Heart left ventricle (tissue), 16 donors: ENCODE data around the gene IGDCC3. TPM values are rescaled to one million over a fixed set of nuclear protein-coding genes. Genes with fewer than 3 reads are reported as not detected.

ENCODE experiments used
- ATAC-seq, 4 donors: fragments of 200-7000 bp; cut with Tn5 transposase; one replicate each; pipeline ENCODE4 v1.9.1; 2020 to 2022; ENCODE audit warnings: moderate library complexity in 4 of 4, mild to moderate bottlenecking in 3 of 4, moderate number of reproducible peaks in 1 of 4
- DNase-seq, 5 donors: peaks; one replicate each; pipeline ENCODE4 v3.0.0-alpha.2; 2020
- H3K27ac ChIP-seq, 12 donors: fragments of 200-600 bp; sonication (generic) in 4 of 12; one replicate each; pipeline versions ENCODE4 v1.5.0 to v1.8.0; 2016 to 2022; ENCODE audit warnings: mild to moderate bottlenecking in 2 of 12
- H3K27me3 ChIP-seq, 9 donors: fragments of 200-600 bp; sonication (generic) in 2 of 9; one replicate each; pipeline versions ENCODE4 v1.5.1 to v1.8.0; 2016 to 2022; ENCODE audit warnings: mild to moderate bottlenecking in 3 of 9
- H3K36me3 ChIP-seq, 9 donors: fragments of 200-600 bp; sonication (generic) in 2 of 9; one replicate each; pipeline versions ENCODE4 v1.5.0 to v1.8.0; 2018 to 2022; ENCODE audit warnings: mild to moderate bottlenecking in 2 of 9
- H3K4me1 ChIP-seq, 12 donors: fragments of 200-600 bp; sonication (generic) in 4 of 12; one replicate each; pipeline versions ENCODE4 v1.5.0 to v1.8.0; 2016 to 2022; ENCODE audit warnings: mild to moderate bottlenecking in 3 of 12
- H3K4me3 ChIP-seq, 12 donors: fragments of 200-600 bp; sonication (generic) in 4 of 12; one replicate each; pipeline versions ENCODE4 v1.5.0 to v1.8.0; 2017 to 2022; ENCODE audit warnings: mild to moderate bottlenecking in 9 of 12, moderate library complexity in 4 of 12
- H3K9me3 ChIP-seq, 12 donors: fragments of 200-600 bp; sonication (generic) in 4 of 12; one replicate each; pipeline versions ENCODE4 v1.5.0 to v1.8.0; 2016 to 2022; ENCODE audit warnings: mild to moderate bottlenecking in 1 of 12
- CTCF ChIP-seq, 12 donors: fragments of 200-600 bp; sonication (generic) in 4 of 12; IDR thresholded peaks; one replicate each; pipeline versions ENCODE4 v1.5.0 to v1.8.0; 2018 to 2022; ENCODE audit warnings: antibody characterized with exemption in 12 of 12, mild to moderate bottlenecking in 5 of 12
- POLR2A ChIP-seq, 2 donors: fragments of 450-650 bp; IDR thresholded peaks; one replicate each; pipeline ENCODE4 v1.6.1; 2017; ENCODE audit warnings: antibody characterized with exemption in 2 of 2, mild to moderate bottlenecking in 2 of 2, moderate library complexity in 2 of 2
- WGBS, 4 donors: extraction: QIAGEN DNeasy Blood & Tissue Kit in 2 of 4; methylation state at CpG; one replicate each; pipeline versions ENCODE4 v1.1.5 to v1.1.7; 2013 to 2018; 5-methylcytosine and 5-hydroxymethylcytosine counted together
- intact Hi-C, 10 donors: fragments of 100-400 bp; cut with DNase I; formaldehyde crosslinking; loops; one replicate each; pipeline versions ENCODE4 v1.11.1 to v1.14.2; 2022
- polyA plus RNA-seq, 2 donors: library from polyadenylated mRNA; stranded (reverse); fragments of 200-250 nt; gene quantifications; one replicate each; pipeline ENCODE4 v1.2.3, GENCODE V29; 2013
- total RNA-seq, 9 donors: library from RNA; depleted of rRNA in 2 of 9; stranded (reverse); fragments of >200 nt in 2 of 9; fragmentation: NEBNext Ultra II Directional in 3 of 9; extraction: Animal tissue kit (Norgen Biotek cat#: 25700) in 3 of 9; gene quantifications; one replicate each; pipeline versions ENCODE4 v1.1.0 to v1.2.4, GENCODE V29; 2016 to 2023
- donor health status: ischemic (EF 13 %, LVEDD 7.1; RV severe dilation, severe dysfunction).
- donor health status: healthy with polysubstance abuse.
- donor health status: DM: no; HTN: yes; CAD: no.
- donor health status: DM: no; HTN: no; CAD: no.
- donor health status: ischemic (EF 25% LVEDD 6.9; RV normal size, moderate dysfunction).
- donor health status: ischemic (EF 25% LVEDD 5.7; RV mildly dilated, moderate dysfunction).
- donor health status: healthy.
- donor health status: DM: yes; HTN: yes; CAD: no.
- donor health status: ischemic (EF 35%, LVEDD 5.7; RV mildly dilated, moderate dysfunction).
- donor health status: nonischemic (EF 11% LVEDD 7.7; RV severe dilation, severe dysfunction).
- donor health status: DM: yes; HTN: yes; CAD: no.
- donor health status: PGD.
- donor health status: ischemic (EF 29% LVEDD 5.4; RV normal size, mild dysfunction).
- donor health status: nonischemic (EF 23%, LVEDD 6.1; RV moderate dilation, normal function).

Gene IGDCC3
- total and polyA plus RNA-seq, 11 donors = 0.07 to 0.33 (median 0.16) TPM; not detected in 7

- DNase-seq (no peak), ATAC-seq (no peak)
- Histone ChIP-seq H3K27me3 (peaks cover 0 to 9% (median 0%) of the 10 kb centered on the region in 9 donors), H3K27ac (no peak overlapping the region), H3K9me3 (no peaks in the 10 kb centered on the region), H3K4me3 (no peak overlapping the region), H3K4me1 (no peaks in the 10 kb centered on the region), H3K36me3 (no peaks in the 10 kb centered on the region)
- intact Hi-C loops = loop anchor here in 1 of 10 donors (5.0 kb wide), 1 partner anchor 33 kb away; no protein-coding TSS in a partner anchor
- WGBS, 4 donors = 72 to 79% (median 76%) methylated on average over 5 of the region's 5 CpGs
- TF ChIP-seq CTCF (IDR thresholded peaks at IDR 0.05) = no peak
- no peak for TF ChIP-seq POLR2A (IDR thresholded peaks at IDR 0.05)
Measured at GRCh38 chr15:65333856-65334255, 43.9 kb downstream of the IGDCC3 start.

GRCh38 chr15:65333148-65333820 lies 44.5 kb downstream of the IGDCC3 start:
- Histone ChIP-seq H3K36me3 (no peaks in the 10 kb centered on the region), H3K4me1 (no peaks in the 10 kb centered on the region), H3K27ac (no peak overlapping the region), H3K9me3 (no peaks in the 10 kb centered on the region), H3K27me3 (peaks cover 0 to 9% (median 0%) of the 10 kb centered on the region in 9 donors), H3K4me3 (no peak overlapping the region)
- intact Hi-C loops = loop anchor here in 1 of 10 donors (5.0 kb wide), 1 partner anchor 34 kb away; no protein-coding TSS in a partner anchor
- TF ChIP-seq POLR2A (IDR thresholded peaks at IDR 0.05) (no peak), CTCF (IDR thresholded peaks at IDR 0.05) (no peak)
- WGBS, 4 donors = 84 to 92% (median 86%) methylated on average over 12 to 16 of the region's 16 CpGs
- DNase-seq = no peak
- no peak for ATAC-seq

- Histone ChIP-seq H3K4me3 (no peak overlapping the region), H3K9me3 (no peaks in the 10 kb centered on the region), H3K27ac (no peak overlapping the region), H3K36me3 (no peaks in the 10 kb centered on the region), H3K27me3 (peaks cover 0 to 2% (median 0%) of the 10 kb centered on the region in 9 donors), H3K4me1 (no peaks in the 10 kb centered on the region)
- WGBS, 4 donors = 90 to 93% (median 92%) methylated on average over 31 of the region's 31 CpGs
- DNase-seq (no peak), ATAC-seq (no peak)
- intact Hi-C loops = loop anchor here in 1 of 10 donors (5.0 kb wide), 1 partner anchor 35 kb away; no protein-coding TSS in a partner anchor
- no peak for TF ChIP-seq CTCF (IDR thresholded peaks at IDR 0.05)
Measured at GRCh38 chr15:65332391-65333147, 45.2 kb downstream of the IGDCC3 start.

- no peak for TF ChIP-seq POLR2A (IDR thresholded peaks at IDR 0.05)
- TF ChIP-seq CTCF (IDR thresholded peaks at IDR 0.05) = no peak
- no peak for DNase-seq
Measured at GRCh38 chr15:65331811-65332210, 46.0 kb downstream of the IGDCC3 start.

More at GRCh38 chr15:65331811-65332210, 46.0 kb downstream of the IGDCC3 start:
- Histone ChIP-seq H3K27ac (no peak overlapping the region), H3K4me3 (no peak overlapping the region), H3K27me3 (no peaks in the 10 kb centered on the region), H3K36me3 (no peaks in the 10 kb centered on the region), H3K9me3 (no peaks in the 10 kb centered on the region), H3K4me1 (peaks cover 0 to under 1% (median 0%) of the 10 kb centered on the region in 12 donors)
- intact Hi-C loops = loop anchor here in 1 of 10 donors (5.0 kb wide), 1 partner anchor 35 kb away; no protein-coding TSS in a partner anchor
- ATAC-seq = no peak
- 80 to 97% (median 88%) methylated on average over 6 to 7 of the region's 7 CpGs for WGBS, 4 donors
